Measurements from ENCODE around the gene AXIN1. TPM values are rescaled to one million over a fixed set of nuclear protein-coding genes. Genes with fewer than 3 reads are reported as not detected.

AXIN1 gene
- total RNA-seq, 1 donor from 2014 or later, result 30.6 TPM

DNA sequence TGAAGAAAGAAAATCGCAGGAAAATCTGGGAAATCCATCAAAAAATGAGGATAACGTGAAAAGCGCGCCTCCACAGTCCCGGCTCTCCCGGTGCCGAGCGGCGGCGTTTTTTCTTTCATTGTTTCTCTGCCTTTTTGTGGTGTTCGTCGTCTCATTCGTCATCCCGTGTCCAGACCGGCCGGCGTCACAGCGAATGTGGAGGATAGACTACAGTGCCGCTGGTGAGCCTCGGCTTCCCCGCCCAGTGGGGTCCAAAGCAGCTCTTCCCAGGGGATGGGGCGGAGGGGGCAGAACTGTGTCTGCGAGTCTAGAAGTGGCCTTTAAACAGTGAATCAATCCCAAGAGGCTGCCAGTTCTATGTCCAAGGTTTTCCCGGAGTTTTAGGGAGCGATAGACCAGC, 98.1 kb downstream of the AXIN1 start:
- TF ChIP-seq, protein P1, sequence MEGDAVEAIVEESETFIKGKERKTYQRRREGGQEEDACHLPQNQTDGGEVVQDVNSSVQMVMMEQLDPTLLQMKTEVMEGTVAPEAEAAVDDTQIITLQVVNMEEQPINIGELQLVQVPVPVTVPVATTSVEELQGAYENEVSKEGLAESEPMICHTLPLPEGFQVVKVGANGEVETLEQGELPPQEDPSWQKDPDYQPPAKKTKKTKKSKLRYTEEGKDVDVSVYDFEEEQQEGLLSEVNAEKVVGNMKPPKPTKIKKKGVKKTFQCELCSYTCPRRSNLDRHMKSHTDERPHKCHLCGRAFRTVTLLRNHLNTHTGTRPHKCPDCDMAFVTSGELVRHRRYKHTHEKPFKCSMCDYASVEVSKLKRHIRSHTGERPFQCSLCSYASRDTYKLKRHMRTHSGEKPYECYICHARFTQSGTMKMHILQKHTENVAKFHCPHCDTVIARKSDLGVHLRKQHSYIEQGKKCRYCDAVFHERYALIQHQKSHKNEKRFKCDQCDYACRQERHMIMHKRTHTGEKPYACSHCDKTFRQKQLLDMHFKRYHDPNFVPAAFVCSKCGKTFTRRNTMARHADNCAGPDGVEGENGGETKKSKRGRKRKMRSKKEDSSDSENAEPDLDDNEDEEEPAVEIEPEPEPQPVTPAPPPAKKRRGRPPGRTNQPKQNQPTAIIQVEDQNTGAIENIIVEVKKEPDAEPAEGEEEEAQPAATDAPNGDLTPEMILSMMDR (conservative IDR thresholded peaks at IDR 0.05), result no peak
- Mint-ChIP-seq H3K27me3 (no peaks in the 10 kb centered on the region), H3K9me3 (no peaks in the 10 kb centered on the region), H3K4me3 (no peak overlapping the region), H3K4me1 (ENCODE audit: unreplicated experiment) (peaks cover 9% of the 10 kb centered on the region), H3K36me3 (peaks cover 13% of the 10 kb centered on the region), H3K27ac (no peak overlapping the region)
- DNase-seq (ENCODE audit: extremely low spot score, unreplicated experiment), result no peak

DNA sequence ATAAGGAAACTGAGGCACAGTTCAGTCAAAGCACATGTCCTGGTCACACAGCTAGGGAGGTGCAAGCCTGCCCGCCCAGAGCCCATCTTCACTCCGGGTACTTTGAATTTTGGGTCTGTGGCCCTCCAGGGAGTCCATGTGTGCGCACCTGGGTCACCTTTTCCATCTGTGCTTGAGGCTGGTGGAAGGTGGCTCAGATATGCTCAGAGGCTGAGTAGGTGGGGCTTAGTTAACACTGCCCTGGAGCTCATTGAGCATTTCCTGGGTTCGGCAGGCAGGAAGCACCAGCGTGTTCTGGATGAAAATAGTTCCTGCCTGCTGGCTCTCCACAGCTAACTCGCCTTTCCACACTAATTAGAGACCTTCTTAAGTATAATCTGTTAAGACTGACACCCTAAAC, 98.7 kb downstream of the AXIN1 start:
- H3K27me3 Mint-ChIP-seq, result no peaks in the 10 kb centered on the region
- no peak overlapping the region for H3K4me3 Mint-ChIP-seq
- peaks cover 9% of the 10 kb centered on the region for H3K4me1 Mint-ChIP-seq (ENCODE audit: unreplicated experiment)
- peaks cover 13% of the 10 kb centered on the region for H3K36me3 Mint-ChIP-seq
- H3K27ac Mint-ChIP-seq, result no peak overlapping the region
- TF ChIP-seq, protein P1 (conservative IDR thresholded peaks at IDR 0.05), result no peak
- no peak for DNase-seq (ENCODE audit: extremely low spot score, unreplicated experiment)
- H3K9me3 Mint-ChIP-seq, result no peaks in the 10 kb centered on the region

DNA sequence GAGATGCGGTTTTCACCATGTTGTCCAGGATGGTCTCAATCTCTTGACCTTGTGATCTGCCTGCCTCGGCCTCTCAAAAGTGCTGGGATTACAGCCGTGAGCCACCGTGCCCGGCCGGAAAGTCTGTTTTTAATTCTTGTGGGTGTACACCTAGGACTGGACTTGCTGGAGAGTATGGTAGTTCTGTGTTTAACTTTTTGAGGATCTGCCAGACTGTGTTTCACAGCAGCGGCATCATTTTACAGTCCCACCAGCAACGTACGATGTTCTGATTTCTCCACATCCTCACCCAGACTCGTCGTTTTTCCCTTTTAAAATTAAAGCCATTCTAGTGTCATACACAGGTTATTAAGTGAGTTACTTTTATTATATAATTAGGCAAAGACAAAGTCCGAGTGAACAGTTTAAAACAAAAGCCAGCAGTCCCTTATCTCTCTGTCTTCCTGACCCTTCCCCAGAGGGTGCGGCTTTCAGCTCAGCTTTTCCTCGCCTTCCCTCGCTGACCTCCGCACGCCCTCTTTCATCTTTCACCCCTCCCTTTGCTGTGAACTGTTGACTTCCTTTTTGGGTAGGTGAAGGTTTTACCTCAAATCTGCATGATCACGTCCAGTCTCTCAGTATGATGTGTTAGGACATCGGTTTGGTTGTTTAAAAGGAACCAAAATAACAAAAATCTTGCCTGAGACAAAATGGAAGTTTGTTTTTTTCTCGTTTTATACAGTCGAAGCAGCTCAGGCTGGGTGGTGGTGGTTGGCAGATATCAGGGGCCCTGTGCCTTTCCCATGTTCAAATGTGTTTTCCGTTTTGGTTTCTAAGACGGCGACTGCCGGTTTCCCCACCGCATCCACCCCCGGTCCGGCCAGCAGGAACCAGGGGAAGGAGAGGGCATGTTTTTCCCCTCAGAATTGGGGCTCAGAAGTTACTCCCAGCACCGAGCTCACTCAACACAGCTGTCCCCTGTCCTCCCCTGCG, 99.9 kb downstream of the AXIN1 start:
- H3K4me1 Mint-ChIP-seq (ENCODE audit: unreplicated experiment), result peaks cover 9% of the 10 kb centered on the region
- peak overlapping the region; percentile 64 for H3K27ac Mint-ChIP-seq
- TF ChIP-seq, protein P1 (conservative IDR thresholded peaks at IDR 0.05), result no peak
- peak overlapping the region; percentile 68 for H3K4me3 Mint-ChIP-seq
- H3K36me3 Mint-ChIP-seq, result peaks cover 13% of the 10 kb centered on the region
- H3K27me3 Mint-ChIP-seq, result no peaks in the 10 kb centered on the region
- H3K9me3 Mint-ChIP-seq, result no peaks in the 10 kb centered on the region
- DNase-seq (ENCODE audit: extremely low spot score, unreplicated experiment), result no peak

DNA sequence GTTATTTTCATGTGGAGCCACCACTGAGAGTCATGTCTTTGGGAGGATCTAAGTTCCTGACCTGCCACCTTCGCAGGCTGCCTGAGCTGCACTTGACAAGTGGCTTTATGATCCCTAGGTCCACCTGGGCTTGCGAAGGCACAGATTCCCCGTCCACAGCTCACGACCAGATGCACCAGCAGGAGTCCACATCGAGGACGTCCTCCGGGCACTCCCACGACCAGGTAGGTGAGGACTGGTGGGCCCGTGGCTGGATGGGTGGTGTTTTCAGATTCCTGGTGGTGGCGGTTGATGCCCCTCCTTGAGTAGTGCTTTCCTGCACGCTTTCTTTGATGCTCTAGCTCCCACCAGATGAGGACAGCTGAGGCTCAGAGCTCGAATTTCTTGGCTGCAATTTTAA, 103.1 kb downstream of the AXIN1 start:
- no peaks in the 10 kb centered on the region for H3K27me3 Mint-ChIP-seq
- no peak overlapping the region for H3K27ac Mint-ChIP-seq

DNA sequence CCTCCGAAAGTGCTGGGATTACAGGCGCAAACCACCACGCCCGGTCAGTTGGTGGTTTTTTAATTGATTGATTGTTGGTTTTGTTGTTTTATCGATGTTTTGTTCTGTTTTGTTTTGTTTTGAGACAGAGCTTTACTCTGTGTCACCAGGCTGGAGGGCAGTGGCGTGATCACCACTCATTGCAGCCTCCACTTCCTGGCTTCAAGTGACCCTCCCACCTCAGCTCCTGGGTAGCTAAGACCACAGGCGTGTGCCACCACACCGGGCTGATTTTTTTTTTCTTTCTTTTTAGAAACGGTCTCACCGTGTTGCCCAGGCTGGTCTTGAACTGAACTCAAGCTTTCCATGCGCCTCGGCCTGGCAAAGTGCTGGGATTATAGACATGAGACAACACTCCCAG, 105.5 kb downstream of the AXIN1 start:
- Mint-ChIP-seq H3K9me3 (no peaks in the 10 kb centered on the region), H3K27ac (no peak overlapping the region), H3K4me3 (no peak overlapping the region), H3K27me3 (no peaks in the 10 kb centered on the region), H3K36me3 (peaks cover 7% of the 10 kb centered on the region), H3K4me1 (ENCODE audit: unreplicated experiment) (no peaks in the 10 kb centered on the region)
- TF ChIP-seq, protein P1 (conservative IDR thresholded peaks at IDR 0.05), result no peak
- DNase-seq (ENCODE audit: extremely low spot score, unreplicated experiment), result no peak

More for the DNA sequence above, 103.1 kb downstream of the AXIN1 start:
- no peak for DNase-seq (ENCODE audit: extremely low spot score, unreplicated experiment)
- peaks cover 9% of the 10 kb centered on the region for H3K4me1 Mint-ChIP-seq (ENCODE audit: unreplicated experiment)
- peaks cover 7% of the 10 kb centered on the region for H3K36me3 Mint-ChIP-seq
- H3K9me3 Mint-ChIP-seq, result no peaks in the 10 kb centered on the region
- TF ChIP-seq, protein P1 (conservative IDR thresholded peaks at IDR 0.05), result no peak
- no peak overlapping the region for H3K4me3 Mint-ChIP-seq

Measured in type B pancreatic cell (in vitro differentiated cells).